Activated naive CD4-positive, alpha-beta T cell treated with anti-CD3 and anti-CD28 coated beads, Interleukin-2, amount 50 U/mL, for 72 hours (primary cell): ENCODE data around the gene CPS1. TPM values are rescaled to one million over a fixed set of nuclear protein-coding genes. Genes with fewer than 3 reads are reported as not detected.

Experiments used
- ATAC-seq, 2 donors: fragments of 150-1000 bp; cut with Tn5 transposase; 2 replicates each; pipeline ENCODE4 v1.10.0; 2021; ENCODE audit warnings: mild to moderate bottlenecking in 2 of 2, moderate library complexity in 2 of 2
- DNase-seq, 2 donors: peaks; one replicate each; pipeline ENCODE4 v3.0.0; 2021 to 2022; ENCODE audit warnings: low spot score in 2 of 2
- H3K27ac Mint-ChIP-seq, 2 donors: one replicate each; pipeline ENCODE4 v1.8.0; 2022; ENCODE audit warnings: mild to moderate bottlenecking in 2 of 2, mixed read lengths in 2 of 2
- H3K36me3 Mint-ChIP-seq, 2 donors: one replicate each; pipeline ENCODE4 v1.8.0; 2022; ENCODE audit warnings: mixed read lengths in 2 of 2
- H3K9me3 Mint-ChIP-seq, 2 donors: one replicate each; pipeline ENCODE4 v1.8.0; 2022; ENCODE audit warnings: mixed read lengths in 2 of 2
- total RNA-seq, 2 donors: library from RNA; stranded (reverse); gene quantifications; one replicate each; pipeline ENCODE4 v1.2.3, GENCODE V29; 2022

CPS1 gene
- total RNA-seq, result 1 to 10 TPM; 1.5 to 3.7 TPM

GRCh38 chr2:210556329-210556980 is at the start of gene CPS1:
CPS1 (plus strand) TSS chr2:210556599; CDS start chr2:210556734, 135 bp downstream.
- ATAC-seq (no peak), DNase-seq (no peak)
- Mint-ChIP-seq H3K9me3 (no peaks in the 10 kb centered on the region), H3K36me3 (no peaks in the 10 kb centered on the region), H3K27ac (no peak within 1 kb of the TSS)

DNA sequence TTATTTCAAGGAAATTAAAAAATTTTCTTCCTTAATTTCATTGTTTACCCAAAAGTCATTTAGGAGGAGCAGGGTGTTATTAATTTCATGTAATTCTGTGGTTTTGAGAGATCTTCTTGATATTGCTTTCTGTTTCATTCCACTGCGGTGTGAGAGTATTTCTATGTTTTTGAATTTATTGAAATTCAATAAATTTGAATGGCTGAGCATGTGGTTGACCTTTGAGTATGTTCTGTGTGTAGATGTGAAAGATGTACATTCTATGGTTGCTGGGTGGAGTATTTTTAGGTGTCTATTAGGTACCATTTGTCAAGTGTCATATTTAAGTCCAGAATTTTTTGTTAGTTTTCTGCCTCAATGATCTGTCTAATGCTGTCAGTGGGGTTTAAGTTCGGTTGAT is 40.5 kb upstream of the CPS1 start:
- Mint-ChIP-seq H3K36me3 (peaks cover 0 to 19% of the 10 kb centered on the region in 2 donors), H3K27ac (no peak overlapping the region), H3K9me3 (peaks cover 24% of the 10 kb centered on the region in 2 donors)
- ATAC-seq (no peak), DNase-seq (no peak)

- no peak for DNase-seq
- no peak for ATAC-seq
- Mint-ChIP-seq H3K27ac (no peak overlapping the region), H3K9me3 (peaks cover 24% of the 10 kb centered on the region in 2 donors), H3K36me3 (peaks cover 0 to 19% of the 10 kb centered on the region in 2 donors)
Observed at GRCh38 chr2:210517264-210517663, 39.1 kb upstream of the CPS1 start.

GRCh38 chr2:210519594-210519993 is 36.8 kb upstream of the CPS1 start:
- no peak for DNase-seq
- H3K27ac Mint-ChIP-seq, result no peak overlapping the region
- peaks cover 0 to 19% of the 10 kb centered on the region in 2 donors for H3K36me3 Mint-ChIP-seq
- ATAC-seq, result no peak
- H3K9me3 Mint-ChIP-seq, result peaks cover 15 to 19% of the 10 kb centered on the region in 2 donors

GRCh38 chr2:210522399-210522798 is 34.0 kb upstream of the CPS1 start:
- Mint-ChIP-seq H3K36me3 (no peaks in the 10 kb centered on the region), H3K9me3 (peaks cover 0 to 4% of the 10 kb centered on the region in 2 donors), H3K27ac (no peak overlapping the region)
- no peak for DNase-seq
- no peak for ATAC-seq

GRCh38 chr2:210523650-210524289 is 32.6 kb upstream of the CPS1 start:
- Mint-ChIP-seq H3K9me3 (peaks cover 0 to 4% of the 10 kb centered on the region in 2 donors), H3K27ac (no peak overlapping the region), H3K36me3 (no peaks in the 10 kb centered on the region)
- DNase-seq, result no peak
- ATAC-seq, result no peak

GRCh38 chr2:210524533-210524932 is 31.9 kb upstream of the CPS1 start:
- no peak for ATAC-seq
- Mint-ChIP-seq H3K27ac (no peak overlapping the region), H3K36me3 (no peaks in the 10 kb centered on the region), H3K9me3 (peaks cover 0 to 4% of the 10 kb centered on the region in 2 donors)
- no peak for DNase-seq

DNA sequence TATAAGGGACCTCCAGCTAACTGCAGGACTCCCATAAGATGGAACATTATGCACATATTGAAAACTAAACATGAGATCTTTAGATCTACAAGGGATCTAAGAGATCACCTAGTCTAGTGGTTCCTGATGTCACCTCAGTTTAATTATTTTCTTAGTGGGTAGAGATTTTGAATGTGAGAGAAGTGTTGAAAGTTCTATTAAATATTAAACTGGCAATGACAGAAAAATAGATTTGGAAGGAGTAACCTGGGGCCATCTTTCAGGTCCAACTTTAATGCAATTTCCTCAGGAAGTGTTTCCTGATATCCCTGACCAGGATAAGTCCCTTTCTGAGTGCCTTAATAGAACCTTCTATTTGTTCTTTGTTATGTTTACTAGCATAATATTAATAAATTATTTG is 29.1 kb upstream of the CPS1 start:
- ATAC-seq, result no peak

DNA sequence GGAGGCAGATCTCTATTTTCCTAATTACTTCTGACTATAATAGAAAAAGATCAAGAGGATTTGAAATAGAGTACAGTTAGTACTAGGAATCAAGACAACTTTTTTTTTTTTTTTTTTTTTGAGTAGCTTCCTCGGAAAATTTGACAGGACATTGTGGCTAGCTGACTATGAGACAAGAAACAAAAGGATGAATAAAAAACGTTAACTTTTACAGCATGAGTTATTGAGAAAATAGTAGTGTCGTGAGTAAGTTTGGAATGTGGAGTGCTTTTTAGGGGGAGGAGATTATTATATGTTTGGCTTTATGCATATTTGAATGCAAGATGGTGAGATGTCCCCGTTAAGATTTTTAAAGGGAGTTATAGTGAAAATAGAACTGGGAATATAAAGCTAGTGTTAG is 27.7 kb upstream of the CPS1 start:
- H3K36me3 Mint-ChIP-seq, result no peaks in the 10 kb centered on the region
- no peak for DNase-seq
- H3K27ac Mint-ChIP-seq, result no peak overlapping the region
- no peak for ATAC-seq
- H3K9me3 Mint-ChIP-seq, result peaks cover 0 to 4% of the 10 kb centered on the region in 2 donors

More for the DNA sequence above, 29.1 kb upstream of the CPS1 start:
- no peak for DNase-seq
- no peaks in the 10 kb centered on the region for H3K36me3 Mint-ChIP-seq
- H3K27ac Mint-ChIP-seq, result no peak overlapping the region
- H3K9me3 Mint-ChIP-seq, result peaks cover 0 to 4% of the 10 kb centered on the region in 2 donors

GRCh38 chr2:210531050-210531449 is 25.3 kb upstream of the CPS1 start:
- DNase-seq, result no peak
- H3K36me3 Mint-ChIP-seq, result no peaks in the 10 kb centered on the region
- H3K9me3 Mint-ChIP-seq, result no peaks in the 10 kb centered on the region
- H3K27ac Mint-ChIP-seq, result no peak overlapping the region
- no peak for ATAC-seq

- no peak overlapping the region for H3K27ac Mint-ChIP-seq
- DNase-seq (no peak), ATAC-seq (no peak)
- H3K9me3 Mint-ChIP-seq, result no peaks in the 10 kb centered on the region
- H3K36me3 Mint-ChIP-seq, result no peaks in the 10 kb centered on the region
Observed at GRCh38 chr2:210531482-210531881, 24.9 kb upstream of the CPS1 start.

GRCh38 chr2:210533389-210533788 is 23.0 kb upstream of the CPS1 start:
- no peaks in the 10 kb centered on the region for H3K36me3 Mint-ChIP-seq
- DNase-seq, result no peak
- ATAC-seq, result no peak
- H3K27ac Mint-ChIP-seq, result no peak overlapping the region
- H3K9me3 Mint-ChIP-seq, result no peaks in the 10 kb centered on the region

DNA sequence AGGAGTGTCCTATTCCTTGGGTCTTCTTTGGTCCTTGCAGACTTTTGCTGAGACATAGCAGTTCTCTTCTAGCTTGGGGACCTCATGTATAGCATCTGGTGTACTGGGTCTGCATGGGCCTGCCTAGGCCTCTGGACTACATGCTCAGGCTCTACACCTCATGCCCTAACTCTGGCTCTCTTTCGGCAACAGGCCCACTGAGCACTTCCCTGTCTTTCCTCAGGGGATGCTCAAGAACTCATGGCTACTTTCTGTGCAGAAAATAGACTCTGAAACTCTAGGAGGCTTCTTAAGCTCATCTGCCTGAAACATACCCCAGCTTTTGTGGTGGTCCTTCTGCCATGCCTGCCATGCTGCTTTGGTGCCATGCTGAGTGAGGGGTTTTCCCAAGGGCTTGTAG is 21.5 kb upstream of the CPS1 start:
- ATAC-seq, result no peak
- no peaks in the 10 kb centered on the region for H3K36me3 Mint-ChIP-seq
- H3K9me3 Mint-ChIP-seq, result no peaks in the 10 kb centered on the region
- DNase-seq, result no peak
- no peak overlapping the region for H3K27ac Mint-ChIP-seq

DNA sequence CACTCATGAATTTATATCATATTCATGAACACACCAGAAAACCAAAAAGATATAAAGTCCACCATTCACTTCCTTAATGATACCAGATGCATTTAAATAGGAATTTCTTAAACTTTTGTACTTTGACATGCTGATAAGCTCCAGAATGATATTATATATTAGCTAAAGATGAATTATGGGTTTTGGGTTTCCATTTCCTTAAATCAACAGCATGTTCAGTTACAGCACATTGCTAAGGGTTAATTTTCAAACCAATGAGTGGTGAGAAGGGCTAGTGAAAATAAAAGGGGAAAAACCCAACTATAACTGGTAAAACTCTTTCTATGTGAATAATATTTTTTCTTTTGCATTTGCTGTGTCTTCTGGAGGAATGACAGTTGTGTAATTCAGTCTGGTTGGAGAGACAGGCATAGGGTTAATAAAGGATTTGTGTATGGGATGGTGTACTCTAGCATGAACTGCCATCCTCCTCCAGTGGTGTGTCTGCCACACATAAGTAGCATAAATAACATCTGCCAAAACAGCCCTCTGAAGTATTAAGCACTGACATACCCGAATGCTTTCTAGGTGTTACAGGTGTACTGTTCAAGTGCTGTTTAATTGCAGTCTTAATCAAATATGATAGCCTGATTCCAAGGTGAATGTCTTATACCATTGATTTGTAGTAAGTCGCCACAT is 19.3 kb upstream of the CPS1 start:
- Mint-ChIP-seq H3K9me3 (no peaks in the 10 kb centered on the region), H3K36me3 (no peaks in the 10 kb centered on the region), H3K27ac (no peak overlapping the region)
- DNase-seq (no peak), ATAC-seq (no peak)

- H3K9me3 Mint-ChIP-seq, result no peaks in the 10 kb centered on the region
- DNase-seq (no peak), ATAC-seq (no peak)
- H3K27ac Mint-ChIP-seq, result no peak overlapping the region
- H3K36me3 Mint-ChIP-seq, result no peaks in the 10 kb centered on the region
Observed at GRCh38 chr2:210539035-210539434, 17.4 kb upstream of the CPS1 start.

- Mint-ChIP-seq H3K27ac (no peak overlapping the region), H3K36me3 (no peaks in the 10 kb centered on the region), H3K9me3 (no peaks in the 10 kb centered on the region)
- DNase-seq (no peak), ATAC-seq (no peak)
Observed at GRCh38 chr2:210539578-210540416, 16.6 kb upstream of the CPS1 start.

DNA sequence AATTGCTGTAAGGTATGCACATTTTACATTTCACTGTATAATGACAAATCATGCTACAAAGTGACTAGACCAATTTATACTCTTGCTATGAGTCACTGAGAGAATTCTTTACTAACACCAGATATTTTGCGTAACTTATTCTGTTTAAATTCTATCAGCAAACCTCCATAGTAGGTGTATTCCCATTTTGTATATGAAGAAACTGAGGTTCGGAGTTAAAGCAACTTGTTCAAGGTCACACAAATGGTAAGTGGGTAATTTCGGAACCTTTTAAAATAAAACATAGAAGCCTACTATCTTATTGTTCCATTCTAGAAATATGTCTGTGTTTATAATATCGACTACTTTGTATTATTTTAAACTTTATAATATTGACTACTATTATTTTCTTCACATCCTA is 15.9 kb upstream of the CPS1 start:
- Mint-ChIP-seq H3K27ac (no peak overlapping the region), H3K9me3 (no peaks in the 10 kb centered on the region), H3K36me3 (no peaks in the 10 kb centered on the region)
- DNase-seq (no peak), ATAC-seq (no peak)
